Kidney glomerular epithelial cell (primary cell): Measurements from ENCODE around the gene COBL.

Experiments used
- DNase-seq: peaks from one replicate; lab custom pipeline; 2025; lab: John Stamatoyannopoulos, UW

The COBL gene

DNA sequence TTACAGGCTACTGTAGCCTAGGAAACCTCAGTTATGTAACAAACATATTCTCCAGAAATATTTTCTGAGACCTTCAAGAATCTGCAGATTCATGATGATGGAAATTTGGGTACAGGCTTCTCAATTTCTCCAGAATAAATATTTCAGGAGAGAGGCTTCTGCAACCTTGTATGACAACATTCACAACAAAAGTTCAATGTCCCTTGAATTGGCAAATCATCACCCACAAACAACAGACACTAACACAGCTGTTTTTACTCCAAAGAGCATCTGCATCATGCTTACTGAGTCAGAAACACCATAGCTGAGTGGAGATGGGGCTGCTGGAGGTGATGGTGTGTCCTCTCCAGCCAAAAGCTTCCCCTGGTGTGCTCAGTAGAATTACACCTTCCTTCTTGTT lies 9.3 kb upstream of the COBL start:
- no peak for DNase-seq

DNA sequence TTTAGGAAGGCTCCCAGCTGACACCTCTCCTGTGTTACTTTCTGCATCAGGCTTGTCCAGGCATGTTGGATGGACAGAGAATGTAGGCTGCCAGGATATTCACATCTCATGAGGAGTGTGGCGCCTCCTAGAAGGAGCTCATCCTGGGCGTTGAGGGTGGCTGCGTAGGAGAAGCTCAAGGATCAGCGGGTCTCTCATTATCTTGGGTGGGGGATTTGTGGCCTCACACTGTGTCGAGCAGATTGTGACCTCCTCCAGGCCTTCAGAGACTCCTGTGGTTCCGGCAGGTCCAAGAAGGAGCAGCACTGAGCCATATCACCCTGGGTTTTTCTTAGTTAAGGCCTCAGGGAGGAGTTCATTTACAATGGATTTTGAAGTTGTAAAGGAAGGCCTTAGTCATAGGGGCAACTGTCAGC lies 8.7 kb upstream of the COBL start:
- no peak for DNase-seq

DNA sequence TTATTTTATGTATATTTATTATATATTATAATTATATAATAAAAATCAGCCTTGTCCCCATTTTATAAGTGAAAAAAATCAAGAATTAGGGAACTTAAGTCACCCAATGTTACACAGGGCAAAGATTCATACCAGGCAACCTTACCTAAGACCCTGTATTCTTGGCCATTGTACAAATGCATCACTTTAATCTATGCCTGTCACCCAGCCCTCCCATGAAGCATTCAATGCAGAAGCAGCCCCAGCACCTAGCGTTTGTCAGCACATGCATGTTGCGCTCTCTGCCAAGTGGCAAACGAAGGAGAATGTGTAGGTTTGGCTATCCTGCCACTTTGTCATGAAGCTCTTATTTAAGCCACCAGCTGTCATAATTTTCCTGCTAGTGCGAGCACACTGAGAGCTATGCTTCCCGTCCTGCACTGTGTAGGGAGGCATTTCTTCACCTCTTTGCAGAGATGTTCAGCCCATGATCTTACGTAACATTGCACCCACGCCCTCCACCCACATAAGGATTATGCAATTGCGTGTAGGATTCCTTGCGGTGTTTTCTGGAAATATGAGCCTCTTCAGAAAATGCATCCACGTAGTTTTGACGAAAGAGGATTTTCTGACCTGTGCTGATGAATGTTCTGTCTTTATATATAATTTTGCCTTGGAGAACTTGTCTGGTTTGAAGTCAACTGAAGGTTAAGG lies 7.7 kb upstream of the COBL start:
- DNase-seq, result no peak

DNA sequence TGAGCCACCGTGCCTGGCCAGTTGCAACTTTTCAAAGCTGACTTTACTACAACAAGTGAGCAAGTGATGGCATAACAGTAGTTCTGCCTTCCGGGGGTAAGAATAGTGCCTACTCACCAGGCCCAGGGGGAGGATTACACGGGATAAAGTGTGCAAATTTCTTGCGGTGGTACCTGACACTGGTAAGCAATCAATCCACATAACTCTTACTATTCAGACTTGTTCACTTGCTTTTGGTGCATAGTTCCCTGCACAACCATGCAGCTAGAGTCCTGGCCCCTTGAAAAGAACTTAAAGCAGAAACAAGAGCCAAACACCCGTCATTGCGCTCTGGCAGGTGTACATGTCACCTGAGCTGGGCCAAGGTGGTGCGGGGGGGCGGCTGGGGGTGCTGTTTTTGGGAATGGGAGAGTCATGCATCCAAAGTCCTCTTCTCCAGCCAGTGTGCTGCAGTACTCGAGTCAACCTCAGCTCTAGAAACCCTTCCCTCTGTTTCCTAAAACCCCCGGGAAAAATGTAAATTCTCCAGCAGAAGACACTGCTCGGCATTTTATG lies 5.4 kb upstream of the COBL start:
- DNase-seq, result no peak

DNA sequence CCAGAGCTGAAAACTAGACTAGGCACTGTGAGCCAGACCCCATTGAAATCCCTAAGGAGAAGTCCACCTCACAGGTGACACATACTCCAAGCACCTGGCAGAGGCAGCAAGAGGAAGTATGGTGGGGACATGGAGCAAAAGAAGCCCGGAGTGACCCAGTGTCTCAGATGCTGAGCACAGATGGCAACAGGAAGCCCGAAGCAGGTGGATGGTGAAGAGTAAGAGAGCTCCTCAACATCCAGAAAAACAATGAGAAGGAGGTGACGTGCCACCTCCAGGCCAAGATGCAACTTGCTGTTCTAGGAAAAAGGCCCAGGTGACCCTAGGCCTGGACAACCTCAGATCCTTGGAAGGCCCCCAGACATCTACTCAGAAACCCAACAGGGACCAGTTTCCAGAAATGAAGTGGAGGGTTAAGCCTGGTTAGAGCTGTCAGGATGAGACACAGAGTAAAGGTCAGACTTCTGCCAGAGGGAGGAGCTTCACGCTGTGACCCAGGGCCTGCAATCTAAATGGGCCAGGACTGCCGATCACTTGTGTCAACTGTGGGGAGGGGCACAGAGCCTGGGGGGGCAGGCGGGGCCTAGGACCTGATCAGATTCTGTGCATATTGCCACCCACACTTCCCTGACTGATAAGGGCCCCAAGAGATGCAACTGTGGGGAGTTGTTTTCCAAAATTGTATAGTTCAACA lies 2.4 kb upstream of the COBL start:
- DNase-seq, result no peak

DNA sequence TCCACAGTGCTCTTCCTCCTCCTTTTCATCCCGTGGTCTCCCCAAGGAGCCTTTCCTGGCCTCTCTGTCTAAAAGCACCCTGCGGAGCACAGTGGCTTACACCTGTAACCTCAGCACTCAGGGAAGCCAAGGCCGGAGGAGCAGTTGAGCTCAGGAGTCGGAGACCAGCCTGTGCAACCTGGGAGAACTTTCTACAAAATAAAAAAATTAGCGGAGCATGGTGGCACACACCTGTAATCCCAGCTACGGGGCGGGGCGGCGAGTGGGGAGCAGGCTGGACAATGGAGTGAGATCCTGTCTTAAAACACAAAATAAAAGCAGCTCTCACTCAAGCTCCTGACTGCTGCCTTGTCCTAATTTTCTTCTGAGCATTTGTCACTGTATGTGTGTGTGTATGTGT lies 1.4 kb upstream of the COBL start:
- DNase-seq, result no peak

DNA sequence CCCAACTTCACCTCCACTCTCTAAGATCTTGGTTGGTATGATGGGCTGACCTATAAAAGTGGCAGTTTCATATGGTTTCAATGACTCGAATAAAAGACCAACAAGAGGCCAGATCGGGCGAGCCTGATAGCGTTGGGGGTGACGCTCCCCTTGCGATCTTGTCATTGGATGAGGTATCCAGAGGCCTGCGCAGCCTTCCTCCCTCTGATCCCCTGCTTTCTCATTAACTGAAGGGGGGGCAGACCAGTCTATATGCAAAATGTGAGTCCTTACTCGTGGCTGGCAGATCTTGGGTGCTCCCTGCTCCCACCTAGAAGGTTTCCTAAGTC lies 937 bp upstream of the COBL start:
- no peak for DNase-seq

DNA sequence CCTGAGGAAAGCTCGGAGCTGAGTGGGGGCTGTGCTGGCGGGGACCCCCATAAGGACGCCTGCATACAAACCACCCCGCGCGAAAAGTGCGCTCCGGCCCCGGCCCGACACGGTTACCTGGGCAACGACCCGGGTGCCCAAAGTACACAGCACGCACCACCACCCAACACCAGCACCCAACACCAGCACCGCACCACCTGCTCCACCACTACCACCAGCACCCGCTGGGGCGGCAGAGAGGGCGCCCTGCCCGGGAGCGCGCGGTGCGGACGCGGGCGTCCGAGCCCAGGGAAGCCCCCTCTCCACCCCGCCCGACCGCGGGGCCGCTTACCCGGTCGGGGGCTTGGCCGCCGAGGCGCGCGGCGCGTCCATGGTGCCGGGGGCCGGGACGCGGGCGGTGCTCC lies 345 bp downstream of the COBL start:
- DNase-seq, result peak; percentile 2

DNA sequence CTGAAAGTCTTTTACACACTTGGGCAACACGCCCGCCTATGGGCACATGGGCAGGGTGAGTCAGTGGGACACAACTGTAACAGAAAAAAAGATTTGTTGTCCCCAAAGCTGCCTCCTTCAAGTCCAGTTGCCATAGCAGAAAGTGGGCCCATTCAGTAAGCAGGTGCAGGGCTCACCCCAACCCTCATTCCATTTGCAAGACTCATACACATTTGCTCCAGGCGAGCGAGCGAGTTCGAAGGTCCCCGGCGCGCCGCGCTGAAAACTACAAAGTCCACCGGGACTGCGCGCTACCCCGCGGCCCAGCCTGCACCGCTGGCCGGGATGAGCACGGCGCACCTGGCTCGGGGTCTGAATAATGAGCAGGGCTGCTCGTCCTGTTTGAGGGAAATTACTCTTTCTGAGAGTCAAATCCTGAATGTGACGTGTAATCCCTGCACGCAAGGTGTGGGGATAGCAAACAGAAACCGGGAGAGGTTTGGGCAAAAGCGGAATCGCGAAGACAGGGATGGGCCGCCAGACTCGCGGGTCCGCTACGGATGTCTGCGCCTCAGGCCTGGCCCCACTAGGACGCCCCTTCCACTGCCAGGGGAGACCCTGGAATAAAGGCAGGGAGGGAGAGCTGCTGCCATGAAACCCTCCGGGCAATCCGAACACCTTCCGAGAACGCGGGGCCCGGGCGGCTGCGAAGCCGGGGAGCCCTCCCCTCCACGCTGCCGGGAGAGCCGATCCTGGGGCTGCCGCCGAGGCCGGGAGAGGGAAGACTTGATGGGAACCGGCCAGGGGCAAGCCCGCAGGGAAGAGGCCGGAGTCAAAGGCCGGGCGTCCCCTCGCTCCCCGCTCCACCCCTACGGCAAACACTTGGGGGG lies 982 bp downstream of the COBL start:
- DNase-seq, result peak; percentile 41

DNA sequence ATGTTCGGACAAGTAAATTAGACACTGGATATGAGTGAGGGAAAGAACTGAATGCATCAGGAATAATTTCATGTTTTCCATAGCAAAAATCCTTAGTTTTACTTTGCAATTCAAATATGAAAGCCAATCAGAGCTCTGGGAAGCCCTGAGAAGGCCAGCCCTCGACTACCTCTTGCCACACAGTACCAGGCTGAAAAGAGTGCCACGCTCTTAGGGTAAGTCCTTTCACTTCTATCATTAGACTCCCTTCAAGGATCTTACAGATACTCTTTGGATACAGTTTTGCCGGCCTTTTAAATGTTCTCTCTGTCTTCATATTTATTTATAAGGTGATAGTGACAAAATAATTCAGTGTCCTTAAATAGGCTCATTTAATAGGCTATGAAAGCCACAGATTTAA lies 1.9 kb downstream of the COBL start:
- DNase-seq, result peak; percentile 13

DNA sequence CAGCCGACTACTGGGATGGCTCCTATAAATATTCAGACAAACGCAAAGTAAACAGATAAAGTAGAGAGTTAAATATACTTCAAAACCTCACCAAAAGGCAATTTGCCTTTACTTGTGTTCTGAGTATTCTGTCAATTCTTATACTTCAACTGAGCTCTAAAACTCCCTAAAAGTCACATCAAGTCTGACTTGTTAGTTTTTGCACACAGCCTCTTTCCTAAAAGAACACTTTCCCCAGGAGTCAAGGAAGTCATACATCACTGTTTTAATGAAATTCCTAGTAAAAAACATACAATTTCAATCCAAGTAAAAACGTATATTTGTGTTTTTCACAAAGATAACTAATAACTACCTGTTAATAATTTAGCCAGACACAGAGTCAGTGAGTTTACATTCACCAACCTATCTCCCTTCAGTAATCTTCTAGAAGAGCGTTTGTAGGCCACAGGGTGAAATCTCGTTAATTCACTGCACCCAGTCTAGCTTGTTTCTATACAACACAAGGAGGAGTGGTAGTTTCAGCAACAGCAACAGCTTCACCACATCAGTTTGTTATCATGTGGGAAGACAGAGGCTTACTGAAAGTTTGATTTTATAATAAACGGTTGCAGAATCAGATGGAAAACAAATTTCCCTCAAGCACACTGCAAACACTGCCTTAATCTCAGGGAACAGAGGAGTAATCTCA lies 2.7 kb downstream of the COBL start:
- no peak for DNase-seq

DNA sequence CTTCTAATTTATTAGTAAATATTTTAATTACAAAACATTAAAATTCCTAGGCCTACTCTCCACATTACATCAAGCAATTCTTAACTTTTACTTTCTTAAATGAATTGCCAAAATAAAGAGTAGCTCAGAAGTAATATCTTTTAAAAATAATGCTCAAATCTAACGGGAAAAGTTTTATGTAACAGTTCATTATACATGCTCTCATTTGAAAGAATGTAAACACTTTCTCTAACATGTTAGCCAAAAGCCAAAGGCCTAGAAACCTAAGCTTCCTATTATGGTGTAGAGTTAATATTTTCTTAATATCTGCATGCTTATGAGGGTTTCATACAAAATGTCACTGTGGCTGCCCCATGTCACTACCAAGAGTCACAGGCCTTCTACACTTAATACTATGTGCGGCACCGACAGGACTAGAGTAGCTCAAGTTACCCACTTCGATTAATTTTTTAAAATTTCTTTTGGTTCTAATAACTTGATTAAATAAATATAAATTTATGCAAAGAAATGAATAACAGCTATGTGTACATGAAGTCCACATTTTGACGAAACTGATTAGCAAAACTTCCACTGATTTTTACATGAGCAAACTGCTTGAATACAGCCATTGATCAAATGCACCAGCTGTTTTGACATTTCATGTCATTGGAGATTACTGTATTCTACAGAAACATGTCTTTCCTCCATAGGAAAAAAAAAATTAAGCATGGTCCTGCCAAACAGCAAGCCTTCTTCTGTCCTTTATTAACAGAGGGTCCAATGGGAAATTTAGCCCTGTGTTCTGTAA lies 3.5 kb downstream of the COBL start:
- DNase-seq, result no peak

DNA sequence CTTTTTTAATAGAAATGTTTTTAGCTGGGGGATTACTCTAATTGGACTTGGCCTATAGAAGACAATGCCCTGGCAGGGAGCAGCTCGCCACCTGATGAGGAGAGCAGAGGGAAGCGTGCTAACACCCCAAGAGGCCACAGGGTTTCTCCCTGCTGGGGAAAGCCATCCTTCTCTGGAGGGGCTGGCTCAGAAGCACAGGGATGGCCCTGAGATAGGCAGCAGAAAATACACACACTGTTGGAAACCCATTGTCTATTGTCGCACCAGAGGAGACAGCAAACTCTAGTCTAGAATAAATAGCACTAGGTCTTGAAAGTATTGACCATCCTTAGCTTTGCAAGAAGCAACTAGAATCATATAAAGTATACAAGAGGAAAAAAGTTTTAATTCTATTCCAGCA lies 5.4 kb downstream of the COBL start:
- no peak for DNase-seq

DNA sequence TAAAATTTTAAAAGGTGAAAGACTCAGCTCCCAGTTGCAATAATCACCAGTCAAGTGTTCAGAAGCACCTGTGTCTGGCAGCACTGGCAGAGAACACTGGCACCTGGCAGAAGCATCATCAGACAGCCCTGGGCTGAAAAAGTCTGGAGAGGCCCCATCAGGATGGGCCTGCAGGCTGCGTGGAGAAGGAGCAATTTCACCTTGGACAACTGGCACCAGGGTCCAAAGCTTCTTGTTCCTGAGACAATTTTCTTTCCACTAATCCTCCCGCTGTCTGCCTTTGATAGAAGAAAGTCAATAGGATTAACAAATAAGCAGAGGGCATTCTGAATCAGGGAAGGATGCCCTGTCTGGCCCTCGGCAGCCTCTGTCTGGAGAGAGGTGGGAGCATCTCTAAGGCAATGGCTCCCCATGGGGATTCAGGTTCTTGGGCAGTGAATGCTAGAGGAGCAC lies 6.5 kb downstream of the COBL start:
- no peak for DNase-seq

DNA sequence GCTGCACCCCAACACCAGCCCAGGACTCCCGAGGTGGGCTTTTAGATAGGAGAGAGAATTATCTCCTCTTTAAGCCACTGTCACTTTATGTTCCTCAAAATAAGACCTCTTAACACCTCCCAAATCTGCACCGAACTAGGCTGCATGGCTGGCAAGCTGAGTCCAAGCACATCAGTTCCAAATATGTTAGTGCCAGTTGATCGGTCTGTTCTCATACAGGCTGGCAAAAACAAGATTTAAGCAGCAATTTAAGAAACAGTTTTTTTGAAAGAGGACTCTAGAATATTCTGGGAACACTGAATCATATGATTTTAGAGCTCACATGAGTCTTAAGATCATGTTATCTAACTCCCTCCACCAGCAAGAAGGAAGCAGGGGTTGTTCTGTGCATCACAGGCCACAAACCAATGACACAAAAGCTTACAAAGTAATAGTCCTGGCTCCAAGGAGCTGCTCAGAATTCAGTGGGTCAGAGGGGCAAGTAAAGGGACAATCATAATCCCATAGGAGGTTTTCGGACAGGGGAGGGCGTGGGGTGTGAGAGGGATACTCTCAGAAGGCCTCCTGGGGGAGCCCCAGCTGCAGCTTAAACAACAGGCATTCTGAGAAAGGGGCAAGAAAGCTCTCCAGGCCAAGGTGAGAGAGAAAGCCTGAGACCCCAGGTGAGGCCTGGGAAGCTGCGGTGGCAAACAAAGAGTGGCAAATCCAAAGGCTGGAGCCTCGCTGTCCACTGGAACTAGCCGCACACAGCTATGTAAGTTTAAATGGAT lies 7.1 kb downstream of the COBL start:
- DNase-seq, result no peak

DNA sequence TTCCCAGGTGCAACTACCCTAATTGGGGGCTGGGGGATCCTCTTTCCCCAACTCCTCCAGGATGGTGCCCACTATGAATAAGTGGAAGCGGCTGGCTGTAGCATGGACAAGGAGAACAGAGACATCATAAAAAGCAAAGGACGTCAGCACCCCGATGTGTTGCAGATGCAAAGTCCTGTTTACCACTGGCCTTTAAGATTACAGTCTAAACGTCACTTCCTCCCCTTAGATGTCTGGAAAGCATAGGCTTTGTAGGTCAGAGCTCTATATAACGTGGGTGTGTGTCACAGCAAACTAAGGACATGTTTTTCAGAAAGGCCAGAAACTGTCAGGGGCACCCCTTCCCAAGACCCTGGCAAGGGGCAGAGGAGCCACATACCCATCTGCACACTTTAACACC lies 7.9 kb downstream of the COBL start:
- DNase-seq, result no peak

DNA sequence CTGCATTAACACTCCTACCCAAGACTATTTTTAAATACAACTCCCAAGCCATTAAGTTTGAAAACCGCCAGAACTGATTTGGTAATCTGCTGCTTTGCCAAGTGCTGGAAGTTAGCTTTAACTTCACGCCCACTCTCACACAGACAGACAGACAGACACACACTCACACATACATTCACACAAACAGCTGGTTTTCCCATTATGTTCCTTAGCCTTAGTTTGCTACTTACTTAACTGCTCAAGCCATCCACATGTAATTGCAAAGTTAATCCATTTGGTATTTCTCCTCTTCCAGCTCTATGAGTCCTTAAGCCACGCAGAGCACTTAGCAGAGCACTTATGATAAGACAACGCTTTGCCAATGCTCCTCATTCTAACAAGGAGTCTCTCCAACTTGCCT lies 8.3 kb downstream of the COBL start:
- DNase-seq, result no peak

DNA sequence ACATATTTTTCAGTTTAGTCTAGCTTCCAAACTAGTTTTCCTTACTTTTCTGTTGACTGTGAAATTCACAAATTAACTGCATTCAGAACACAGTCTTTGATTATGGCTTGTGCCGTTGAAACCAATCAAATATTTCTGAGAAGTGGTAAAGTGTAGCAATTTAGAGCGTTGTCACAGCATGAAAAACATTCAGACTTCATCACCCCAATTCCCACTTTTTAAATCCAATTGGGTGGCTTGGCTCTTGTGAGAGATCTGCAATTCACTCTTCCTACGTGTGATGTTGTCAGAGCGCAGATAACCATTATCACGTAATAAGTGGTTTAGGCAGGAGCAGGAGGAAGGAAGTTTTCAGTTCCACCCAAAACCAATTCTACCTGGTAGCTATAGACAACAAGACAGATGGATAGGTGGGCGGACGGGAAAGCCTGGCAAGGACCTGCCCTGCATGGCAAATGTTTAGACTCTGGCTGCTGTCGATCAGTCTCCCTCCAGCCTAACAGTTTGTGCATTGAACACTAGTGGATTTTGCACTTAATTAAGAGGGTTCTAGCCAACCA lies 8.9 kb downstream of the COBL start:
- no peak for DNase-seq

DNA sequence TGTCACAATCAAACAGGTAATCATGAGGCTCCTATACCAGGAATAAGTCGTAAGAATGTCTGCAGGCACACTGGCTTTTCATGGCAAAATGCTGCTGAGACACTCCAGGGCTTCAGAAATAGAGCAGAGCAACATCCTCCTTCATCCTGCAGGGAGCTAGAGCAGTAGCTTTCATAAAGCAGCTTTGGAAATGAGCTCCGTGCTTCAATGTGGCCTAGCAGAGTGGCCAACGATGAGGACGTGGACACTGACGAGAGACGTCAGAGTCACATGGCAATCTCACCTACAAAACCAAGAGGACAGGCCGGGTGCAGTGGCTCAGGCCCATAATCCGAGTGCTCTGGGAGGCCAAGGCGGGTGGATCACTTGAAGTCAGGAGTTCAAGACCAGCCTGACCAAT lies 9.8 kb downstream of the COBL start:
- DNase-seq, result no peak

DNA sequence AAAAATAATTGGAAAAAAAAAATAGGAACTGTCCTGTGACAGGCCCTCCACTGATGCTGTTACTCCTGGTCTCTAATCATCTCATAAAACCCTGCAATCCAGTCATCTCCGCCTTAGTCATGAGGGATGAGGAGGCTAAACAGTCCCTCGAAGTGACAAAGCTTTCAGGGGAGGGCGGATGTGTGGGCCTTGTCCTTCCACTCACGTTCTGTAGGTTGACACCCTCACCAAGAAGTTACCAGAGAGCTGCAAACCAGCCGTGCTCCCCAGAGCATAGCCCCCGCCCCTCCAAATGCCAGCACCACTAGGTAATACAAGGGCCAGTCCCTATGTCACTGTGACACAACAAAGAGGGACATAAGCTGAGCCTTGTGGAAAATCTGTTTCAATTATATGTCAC lies 11.9 kb downstream of the COBL start:
- no peak for DNase-seq
